Gastroesophageal sphincter (tissue), 4 donors: ENCODE results near the gene TANGO2. TPM values are rescaled to one million over a fixed set of nuclear protein-coding genes. Genes with fewer than 3 reads are reported as not detected.

Experiments used
- ATAC-seq: fragments of 150-250 bp; one replicate; pipeline ENCODE4 v1.9.1; 2016; ENCODE audit warnings: mild to moderate bottlenecking, moderate library complexity
- H3K27ac ChIP-seq, 4 donors: fragments of 200-600 bp; sonication (generic) in 3 of 4; 1 replicate in 3 of 4; 2 replicates in 1 of 4; pipeline ENCODE4 v1.5.1; 2016 to 2019
- H3K27me3 ChIP-seq: fragments of 200-600 bp; sonication (generic); one replicate; pipeline ENCODE4 v1.5.1; 2019
- H3K36me3 ChIP-seq, 2 donors: fragments of 200-600 bp; sonication (generic); one replicate each; pipeline ENCODE4 v1.5.1; 2019; ENCODE audit warnings: control low read depth in 1 of 2
- H3K4me1 ChIP-seq, 3 donors: fragments of 200-600 bp; sonication (generic); 1 replicate in 2 of 3; 2 replicates in 1 of 3; pipeline ENCODE4 v1.5.1; 2016 to 2019; ENCODE audit warnings: control low read depth in 2 of 3
- H3K4me3 ChIP-seq, 2 donors: fragments of 200-600 bp; sonication (generic); one replicate each; pipeline ENCODE4 v1.5.1; 2019; ENCODE audit warnings: mild to moderate bottlenecking in 1 of 2, moderate library complexity in 1 of 2
- H3K9me3 ChIP-seq, 3 donors: fragments of 200-600 bp; sonication (generic); one replicate each; pipeline ENCODE4 v1.5.1; 2017 to 2019; ENCODE audit warnings: control low read depth in 2 of 3
- CTCF ChIP-seq, 4 experiments: fragments of 200-600 bp in 2 of 4; fragments of 450-650 bp in 2 of 4; sonication (generic) in 1 of 4; IDR thresholded peaks; one replicate each; pipeline ENCODE4 v1.5.1; 2017 to 2019; ENCODE audit warnings: antibody characterized with exemption in 4 of 4, mild to moderate bottlenecking in 2 of 4, moderate library complexity in 2 of 4
- EP300 ChIP-seq: sonication (generic); formaldehyde crosslinking; IDR thresholded peaks from one replicate; pipeline ENCODE4 v1.6.1; 2017; ENCODE audit warnings: antibody characterized with exemption, mild to moderate bottlenecking
- POLR2A ChIP-seq, 2 donors: fragments of 450-650 bp; IDR thresholded peaks; one replicate each; pipeline ENCODE4 v1.6.1; 2017; ENCODE audit warnings: antibody characterized with exemption in 2 of 2, mild to moderate bottlenecking in 2 of 2, moderate library complexity in 1 of 2
- POLR2AphosphoS5 ChIP-seq: sonication (generic); formaldehyde crosslinking; IDR thresholded peaks from one replicate; pipeline ENCODE4 v1.6.1; 2017; ENCODE audit warnings: antibody characterized with exemption
- WGBS, 2 donors: methylation state at CpG; one replicate each; pipeline ENCODE4 v1.1.5; 2018; ENCODE audit warnings: low coverage in 1 of 2; 5-methylcytosine and 5-hydroxymethylcytosine counted together
- total RNA-seq, 4 donors: library from RNA; depleted of rRNA; stranded (reverse); fragments of >200 nt; gene quantifications; one replicate each; pipeline ENCODE4 v1.1.0, GENCODE V29; 2016

Gene TANGO2
- total RNA-seq, 4 donors from 2014 or later, result 20.0 to 65.5 (median 45.8) TPM

DNA sequence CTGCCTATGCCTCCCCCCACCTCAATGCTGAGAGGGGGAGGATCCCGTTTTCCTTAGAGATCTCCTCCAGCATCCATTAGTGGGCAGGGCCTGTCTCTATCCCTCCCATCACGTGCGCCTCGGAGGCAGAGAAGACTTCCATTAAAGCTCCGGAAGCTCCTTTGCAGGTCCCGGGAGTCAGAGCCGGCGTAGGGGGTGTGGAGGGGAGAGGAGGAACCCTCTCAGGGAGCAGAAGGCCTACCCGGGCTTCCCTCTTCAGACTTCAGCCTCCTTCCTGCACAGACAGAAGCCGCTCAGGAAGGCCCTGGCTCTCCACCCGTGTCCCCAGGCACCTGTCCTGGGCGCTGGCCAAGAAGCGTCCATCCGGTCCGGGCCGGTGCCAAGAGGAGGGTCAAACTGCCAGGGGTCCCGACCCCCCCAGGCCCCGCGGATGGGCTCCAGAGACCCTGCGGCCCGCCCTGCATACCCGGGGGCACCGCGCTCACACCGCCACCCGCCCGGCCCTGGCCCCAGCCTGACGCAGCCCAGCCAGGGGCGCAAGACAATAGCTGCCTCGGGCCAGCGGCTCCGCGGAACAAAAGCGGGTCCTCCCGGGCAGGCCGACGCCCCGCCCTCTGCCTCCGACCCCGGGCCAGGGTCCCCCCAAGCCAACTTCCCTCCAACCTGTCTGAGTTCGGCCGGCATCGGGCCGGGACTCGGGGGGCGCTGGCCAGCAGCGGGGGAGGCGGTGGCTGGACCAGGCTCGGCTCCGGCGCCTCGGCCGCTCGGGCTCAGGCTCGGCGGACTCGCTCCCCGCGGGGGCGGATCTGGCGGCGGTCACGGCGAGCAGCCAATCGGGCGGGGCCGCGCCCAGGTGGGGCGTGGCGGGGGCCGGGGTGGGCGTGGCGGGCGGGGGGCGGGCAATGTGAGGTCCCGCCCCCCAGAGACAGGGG is 34.2 kb upstream of the TANGO2 start:
- H3K36me3 ChIP-seq, result peaks cover 0 to 4% of the 10 kb centered on the region in 2 donors
- peak; percentile 86 for ATAC-seq
- no peaks in the 10 kb centered on the region for H3K27me3 ChIP-seq
- H3K9me3 ChIP-seq, result no peaks in the 10 kb centered on the region
- H3K4me1 ChIP-seq, result peaks cover 0 to 73% (median 34%) of the 10 kb centered on the region in 3 donors
- H3K27ac ChIP-seq, result peak overlapping the region; percentile 87 to 93 (median 92)
- peak; percentile 64 for TF ChIP-seq POLR2AphosphoS5
- TF ChIP-seq EP300, result no peak
- peak in 1 of 4 experiments; percentile 5 for TF ChIP-seq CTCF (IDR thresholded peaks at IDR 0.05)
- TF ChIP-seq POLR2A (IDR thresholded peaks at IDR 0.05), result peak; percentile 78 to 80
- WGBS, 2 donors, result no CpG with 5 or more reads among the region's 76 CpGs
- peak overlapping the region; percentile 79 to 93 for H3K4me3 ChIP-seq

DNA sequence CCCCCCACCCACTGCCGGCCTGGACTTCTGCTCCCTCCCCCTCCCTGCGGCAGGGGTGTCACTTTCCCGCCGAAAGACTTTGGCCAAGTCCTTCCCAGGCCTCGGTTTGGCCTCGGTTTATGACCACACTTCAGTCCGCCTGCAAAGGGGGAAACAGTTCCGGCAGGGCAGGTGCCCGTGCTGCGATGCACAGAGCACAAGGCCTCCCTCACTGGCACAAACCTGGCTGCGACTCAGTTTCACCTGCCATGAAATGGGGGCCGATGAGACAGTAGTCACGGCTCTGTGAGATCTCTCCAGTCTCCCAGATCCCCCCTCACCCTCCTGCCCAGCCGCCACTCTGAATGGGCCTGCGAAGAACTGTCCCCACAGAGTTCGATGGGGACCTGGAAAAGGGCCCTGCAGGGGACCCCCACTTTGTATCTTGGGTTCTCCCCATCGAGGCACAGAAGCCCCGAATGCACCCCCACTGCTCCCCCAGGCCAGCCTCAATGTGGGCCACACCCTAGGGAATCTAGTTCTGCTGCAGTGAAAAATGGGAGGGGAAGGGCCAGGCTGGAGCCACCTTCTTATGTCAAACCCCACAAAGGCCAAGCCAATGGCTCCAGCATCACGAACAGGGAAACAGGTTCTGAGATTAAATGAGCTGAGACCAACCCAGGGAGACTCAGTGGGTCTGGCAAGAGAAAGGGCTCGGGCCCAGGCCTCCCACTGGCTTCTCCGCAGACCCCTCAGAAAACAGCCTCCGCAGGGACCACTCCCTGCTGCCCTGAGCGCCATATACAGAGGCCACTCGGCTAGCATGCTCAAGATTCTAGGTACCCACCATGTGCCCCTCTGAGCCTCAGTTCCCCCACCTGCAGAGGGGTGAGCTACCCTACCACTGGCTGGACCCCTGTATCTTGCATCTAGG is 33.3 kb upstream of the TANGO2 start:
- peak overlapping the region in 1 of 2 donors; percentile 93 for H3K4me3 ChIP-seq
- H3K36me3 ChIP-seq, result no peaks in the 10 kb centered on the region
- WGBS, 2 donors, result 87 to 100% methylated on average over 1 to 3 of the region's 24 CpGs
- TF ChIP-seq POLR2AphosphoS5 (no peak), POLR2A (IDR thresholded peaks at IDR 0.05) (no peak), EP300 (no peak), CTCF (IDR thresholded peaks at IDR 0.05) (no peak)
- no peak for ATAC-seq
- H3K9me3 ChIP-seq, result no peaks in the 10 kb centered on the region
- no peaks in the 10 kb centered on the region for H3K27me3 ChIP-seq
- H3K27ac ChIP-seq, result peak overlapping the region in 3 of 4 donors; percentile 92 to 93 (median 93)
- peaks cover 0 to 81% (median 43%) of the 10 kb centered on the region in 3 donors for H3K4me1 ChIP-seq

- ATAC-seq, result no peak
- no peaks in the 10 kb centered on the region for H3K36me3 ChIP-seq
- H3K9me3 ChIP-seq, result no peaks in the 10 kb centered on the region
- H3K27me3 ChIP-seq, result no peaks in the 10 kb centered on the region
- H3K27ac ChIP-seq, result peak overlapping the region in 3 of 4 donors; percentile 33 to 93 (median 92)
- peaks cover 0 to 81% (median 50%) of the 10 kb centered on the region in 3 donors for H3K4me1 ChIP-seq
- 100% methylated on average over 4 of the region's 9 CpGs; no CpG with 5 or more reads in 1 of the 2 donors for WGBS, 2 donors
- TF ChIP-seq POLR2AphosphoS5 (no peak), CTCF (IDR thresholded peaks at IDR 0.05) (no peak), EP300 (no peak), POLR2A (IDR thresholded peaks at IDR 0.05) (no peak)
- H3K4me3 ChIP-seq, result no peak overlapping the region
Measured at GRCh38 chr22:19988331-19988808, 32.5 kb upstream of the TANGO2 start.

DNA sequence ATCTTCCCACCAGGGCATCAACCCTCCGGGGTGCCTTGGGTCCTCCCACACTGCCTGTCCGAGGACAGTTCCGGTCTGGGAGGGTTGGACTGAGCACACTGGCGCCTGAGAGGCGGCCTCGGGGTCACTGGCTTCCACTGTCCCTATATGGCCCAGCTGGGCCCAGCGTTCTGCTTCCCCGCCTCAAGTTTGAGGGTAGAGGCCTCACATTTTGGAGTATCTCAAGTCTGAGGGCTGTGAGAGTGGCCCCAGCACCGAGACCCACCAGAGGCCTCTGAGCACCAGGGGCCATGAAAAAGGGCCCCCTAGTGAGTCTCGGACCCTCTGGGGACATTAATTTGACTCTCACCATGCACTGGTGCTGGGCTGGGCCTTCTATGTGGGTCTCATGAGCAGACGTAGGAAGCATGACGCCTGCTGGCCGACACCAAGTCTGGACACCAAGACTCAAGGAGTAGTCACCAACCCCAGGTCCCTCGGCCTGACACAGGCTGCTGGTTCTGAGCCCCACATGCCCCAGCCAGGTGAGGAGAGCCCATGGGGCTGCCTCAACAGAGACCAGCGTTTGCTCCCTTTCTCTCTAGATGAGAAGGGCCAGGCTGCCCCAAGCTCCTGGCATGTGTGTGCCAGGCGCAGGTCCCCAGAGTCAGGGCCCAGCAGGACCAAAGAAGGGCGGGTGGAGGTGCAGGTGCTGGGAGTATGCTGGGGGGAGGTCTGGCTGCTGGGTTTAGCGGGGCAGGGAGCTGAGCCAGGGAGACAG is 31.8 kb upstream of the TANGO2 start:
- no peaks in the 10 kb centered on the region for H3K36me3 ChIP-seq
- TF ChIP-seq POLR2A (IDR thresholded peaks at IDR 0.05) (no peak), EP300 (no peak), POLR2AphosphoS5 (no peak), CTCF (IDR thresholded peaks at IDR 0.05) (no peak)

More for the DNA sequence above, 31.8 kb upstream of the TANGO2 start:
- Histone ChIP-seq H3K27me3 (no peaks in the 10 kb centered on the region), H3K4me1 (peaks cover 0 to 80% (median 46%) of the 10 kb centered on the region in 3 donors), H3K4me3 (no peak overlapping the region), H3K9me3 (no peaks in the 10 kb centered on the region), H3K27ac (peak overlapping the region in 3 of 4 donors; percentile 50 to 93 (median 74))
- ATAC-seq, result no peak
- no CpG with 5 or more reads among the region's 18 CpGs for WGBS, 2 donors
